PC-9 (cell line): ENCODE data around the gene THAP12. TPM values are rescaled to one million over a fixed set of nuclear protein-coding genes. Genes with fewer than 3 reads are reported as not detected.

Experiments
- BruUV-seq: library from RNA; stranded (reverse); fragments of 400-500 nt; replicated peaks from 2 replicates; lab custom pipeline; 2021; lab: Mats Ljungman, UMichigan
- CTCF ChIA-PET: fragments of 300-600 bp; sonication (Branson Sonifier 250); formaldehyde crosslinking; loops from one replicate; lab custom pipeline; 2022; ENCODE audit warnings: antibody characterized with exemption; lab: Charles Lee
- POLR2A ChIA-PET: fragments of 300-600 bp; sonication (Branson Sonifier 250); formaldehyde crosslinking; loops from one replicate; lab custom pipeline; 2022; ENCODE audit warnings: antibody characterized with exemption; ENCODE audit not compliant: unreplicated experiment; lab: Charles Lee
- DNase-seq, 2 experiments: peaks; one replicate each; pipeline versions ENCODE4 v3.0.0 to v3.0.0-alpha.2; 2015 to 2022; ENCODE audit warnings: mixed read lengths in 1 of 2
- H2AFZ ChIP-seq: fragments of 200-600 bp; sonication (generic); 2 replicates; pipeline ENCODE4 v1.8.1; 2017; ENCODE audit warnings: antibody characterized with exemption
- H3F3A ChIP-seq: fragments of 200-600 bp; sonication (generic); 2 replicates; pipeline ENCODE4 v1.8.1; 2017; ENCODE audit warnings: antibody characterized with exemption, mild to moderate bottlenecking, low read depth; ENCODE audit not compliant: insufficient read depth
- H3K27ac ChIP-seq: fragments of 200-600 bp; sonication (generic); 2 replicates; pipeline ENCODE4 v1.6.1; 2016; ENCODE audit warnings: mixed run types
- H3K27me3 ChIP-seq: fragments of 200-600 bp; sonication (generic); 2 replicates; pipeline ENCODE4 v1.6.1; 2016; ENCODE audit warnings: low read depth, mixed run types; ENCODE audit not compliant: insufficient read depth
- H3K36me3 ChIP-seq: fragments of 200-600 bp; sonication (generic); 2 replicates; pipeline ENCODE4 v1.6.1; 2016; ENCODE audit warnings: low read depth, mixed run types
- H3K4me1 ChIP-seq: fragments of 200-600 bp; sonication (generic); replicated peaks from 2 replicates; pipeline ENCODE4 v1.6.1; 2016; ENCODE audit warnings: mixed run types; ENCODE audit not compliant: insufficient read depth
- H3K4me2 ChIP-seq: fragments of 200-600 bp; sonication (generic); 2 replicates; pipeline ENCODE4 v1.6.1; 2017; ENCODE audit warnings: mixed run types
- H3K4me3 ChIP-seq: fragments of 200-600 bp; sonication (generic); 2 replicates; pipeline ENCODE4 v1.6.1; 2016; ENCODE audit warnings: mixed run types
- H3K79me2 ChIP-seq: fragments of 200-600 bp; sonication (generic); 2 replicates; pipeline ENCODE4 v1.6.1; 2017; ENCODE audit warnings: low read depth, mixed run types
- H3K9me2 ChIP-seq: fragments of 200-600 bp; sonication (generic); 2 replicates; pipeline ENCODE4 v1.8.1; 2017; ENCODE audit warnings: mild to moderate bottlenecking; ENCODE audit not compliant: insufficient read depth
- H3K9me3 ChIP-seq: fragments of 200-600 bp; sonication (generic); 2 replicates; pipeline ENCODE4 v1.8.1; 2016; ENCODE audit warnings: low read depth; ENCODE audit not compliant: insufficient read depth
- H4K20me1 ChIP-seq: fragments of 200-600 bp; sonication (generic); 2 replicates; pipeline ENCODE4 v1.8.1; 2017; ENCODE audit not compliant: insufficient read depth
- CTCF ChIP-seq: fragments of 200-600 bp; sonication (generic); conservative IDR thresholded peaks from 2 replicates; pipeline ENCODE4 v1.6.1; 2017; ENCODE audit warnings: mixed run types, antibody characterized with exemption, mild to moderate bottlenecking, moderate library complexity
- EZH2 ChIP-seq: fragments of 200-600 bp; sonication (generic); IDR thresholded peaks from 2 replicates; pipeline ENCODE4 v1.8.0; 2017; ENCODE audit warnings: antibody characterized with exemption, low read depth
- intact Hi-C: fragments of 100-400 bp; cut with micrococcal nuclease; formaldehyde crosslinking; loops from one replicate; pipeline ENCODE4 v1.10.0; 2022; ENCODE audit not compliant: unreplicated experiment
- total RNA-seq: library from RNA; stranded (reverse); gene quantifications from 2 replicates; pipeline ENCODE4 v1.2.3, GENCODE V29; 2021

The THAP12 gene
- total RNA-seq, 1 experiment from 2014 or later: 52.3 TPM

- no peaks in the 10 kb centered on the region for H3K36me3 ChIP-seq
- H3K27ac ChIP-seq: no peak overlapping the region
- H3F3A ChIP-seq: no peaks in the 10 kb centered on the region
- intact Hi-C loops: no loop called here
- no TSS peak for BruUV-seq
- H2AFZ ChIP-seq: no peak overlapping the region
- POLR2A ChIA-PET: no interaction called here
- DNase-seq: no peak
- CTCF ChIA-PET: interaction anchor here (0.8 to 1.5 kb wide), 2 partner anchors 15 to 103 kb away, joined by 3 to 4 read pairs; no protein-coding TSS in a partner anchor
- H3K9me2 ChIP-seq: no peaks in the 10 kb centered on the region
- H3K4me2 ChIP-seq: no peak overlapping the region
- no peaks in the 10 kb centered on the region for H4K20me1 ChIP-seq
- H3K9me3 ChIP-seq: no peaks in the 10 kb centered on the region
- no peaks in the 10 kb centered on the region for H3K4me1 ChIP-seq
- H3K4me3 ChIP-seq: no peak overlapping the region
- TF ChIP-seq CTCF (no peak), EZH2 (no peak)
- H3K79me2 ChIP-seq: no peaks in the 10 kb centered on the region
- no peaks in the 10 kb centered on the region for H3K27me3 ChIP-seq
Observed at GRCh38 chr11:76303399-76303798, 77.5 kb downstream of the THAP12 start.

- H3K79me2 ChIP-seq: no peaks in the 10 kb centered on the region
- no peak overlapping the region for H3K4me2 ChIP-seq
- no peak overlapping the region for H3K4me3 ChIP-seq
- no peaks in the 10 kb centered on the region for H3K9me3 ChIP-seq
- no peaks in the 10 kb centered on the region for H3F3A ChIP-seq
- POLR2A ChIA-PET: no interaction called here
- CTCF ChIA-PET: interaction anchor here (0.8 to 1.5 kb wide), 2 partner anchors 16 to 103 kb away, joined by 3 to 4 read pairs; no protein-coding TSS in a partner anchor
- TF ChIP-seq EZH2 (no peak), CTCF (no peak)
- BruUV-seq: no TSS peak
- DNase-seq: no peak
- intact Hi-C loops: no loop called here
- H3K9me2 ChIP-seq: no peaks in the 10 kb centered on the region
- H3K27ac ChIP-seq: no peak overlapping the region
- no peak overlapping the region for H2AFZ ChIP-seq
- no peaks in the 10 kb centered on the region for H3K4me1 ChIP-seq
- H3K36me3 ChIP-seq: no peaks in the 10 kb centered on the region
- no peaks in the 10 kb centered on the region for H4K20me1 ChIP-seq
- no peaks in the 10 kb centered on the region for H3K27me3 ChIP-seq
Observed at GRCh38 chr11:76302996-76303395, 77.9 kb downstream of the THAP12 start.

Other genes with a start within 250 kb of the THAP12 start
- gene WNT11, start 174.6 kb downstream of the THAP12 start, total RNA-seq: 3.2 TPM in 1 of 2 replicates, not detected in the other
- 11.1 and 12.5 TPM in 2 replicates for gene GVQW3, start 191 bp upstream of the THAP12 start, total RNA-seq
- 24.9 and 37.4 TPM in 2 replicates for gene EMSY, start 63.9 kb upstream of the THAP12 start, total RNA-seq